Gastroesophageal sphincter (tissue), 3 donors: ENCODE results near the gene CPNE9.

Experiments used
- CTCF ChIP-seq, 4 experiments: fragments of 200-600 bp in 2 of 4; fragments of 450-650 bp in 2 of 4; sonication (generic) in 1 of 4; IDR thresholded peaks; one replicate each; pipeline ENCODE4 v1.5.1; 2017 to 2019; ENCODE audit warnings: antibody characterized with exemption in 4 of 4, mild to moderate bottlenecking in 2 of 4, moderate library complexity in 2 of 4
- EP300 ChIP-seq: sonication (generic); formaldehyde crosslinking; IDR thresholded peaks from one replicate; pipeline ENCODE4 v1.6.1; 2017; ENCODE audit warnings: antibody characterized with exemption, mild to moderate bottlenecking
- POLR2A ChIP-seq, 2 donors: fragments of 450-650 bp; IDR thresholded peaks; one replicate each; pipeline ENCODE4 v1.6.1; 2017; ENCODE audit warnings: antibody characterized with exemption in 2 of 2, mild to moderate bottlenecking in 2 of 2, moderate library complexity in 1 of 2
- POLR2AphosphoS5 ChIP-seq: sonication (generic); formaldehyde crosslinking; IDR thresholded peaks from one replicate; pipeline ENCODE4 v1.6.1; 2017; ENCODE audit warnings: antibody characterized with exemption

GRCh38 chr3:9701006-9701405 lies 2.6 kb upstream of the CPNE9 start:
- TF ChIP-seq EP300, result no peak
- no peak for TF ChIP-seq POLR2AphosphoS5
- TF ChIP-seq CTCF (IDR thresholded peaks at IDR 0.05), result no peak
- no peak for TF ChIP-seq POLR2A (IDR thresholded peaks at IDR 0.05)
